HEK293T (cell line): ENCODE results near the gene BLOC1S3.

Experiments
- CTCF ChIA-PET: fragments of 350-600 bp; formaldehyde crosslinking; extraction: SDS; loops from one replicate; lab custom pipeline; 2021; ENCODE audit warnings: antibody characterized with exemption, inconsistent platforms; lab: Yijun Ruan, JAX
- POLR2A ChIA-PET: fragments of 350-600 bp; formaldehyde crosslinking; extraction: SDS; loops from one replicate; lab custom pipeline; 2020; ENCODE audit warnings: antibody characterized with exemption, inconsistent platforms; lab: Yijun Ruan, JAX
- DNase-seq: peaks from one replicate; pipeline ENCODE4 v3.0.0; 2012; ENCODE audit warnings: mixed read lengths; ENCODE audit errors: extremely low spot score
- ARNT ChIP-seq: fragments of 450-650 bp; IDR thresholded peaks from 2 replicates; pipeline ENCODE4 v1.6.1; 2017; ENCODE audit warnings: mild to moderate bottlenecking
- BHLHE40 ChIP-seq: fragments of 450-650 bp; IDR thresholded peaks from 2 replicates; pipeline ENCODE4 v1.6.1; 2016; ENCODE audit warnings: mild to moderate bottlenecking, moderate library complexity, borderline replicate concordance
- CTBP1 ChIP-seq: fragments of 450-650 bp; IDR thresholded peaks from 2 replicates; pipeline ENCODE4 v1.6.1; 2016; ENCODE audit warnings: borderline replicate concordance
- ELF4 ChIP-seq: fragments of 450-650 bp; IDR thresholded peaks from 2 replicates; pipeline ENCODE4 v1.6.1; 2017; ENCODE audit warnings: antibody characterized with exemption
- FOXA1 ChIP-seq: fragments of 450-650 bp; IDR thresholded peaks from 2 replicates; pipeline ENCODE4 v1.6.1; 2016; ENCODE audit warnings: mild to moderate bottlenecking
- FOXK2 ChIP-seq: fragments of 450-650 bp; IDR thresholded peaks from 2 replicates; pipeline ENCODE4 v1.6.1; 2016; ENCODE audit warnings: mild to moderate bottlenecking
- FOXM1 ChIP-seq: fragments of 450-650 bp; IDR thresholded peaks from 2 replicates; pipeline ENCODE4 v1.6.1; 2017; ENCODE audit warnings: mild to moderate bottlenecking, borderline replicate concordance
- HDGF ChIP-seq: fragments of 450-650 bp; IDR thresholded peaks from 2 replicates; pipeline ENCODE4 v1.6.1; 2017; ENCODE audit warnings: antibody characterized with exemption, borderline replicate concordance
- L3MBTL2 ChIP-seq: fragments of 450-650 bp; conservative IDR thresholded peaks from 2 replicates; pipeline ENCODE4 v1.6.1; 2016; ENCODE audit warnings: mild to moderate bottlenecking
- LEF1 ChIP-seq: fragments of 450-650 bp; IDR thresholded peaks from 2 replicates; pipeline ENCODE4 v1.6.1; 2017; ENCODE audit warnings: mild to moderate bottlenecking, borderline replicate concordance
- NFRKB ChIP-seq: fragments of 450-650 bp; IDR thresholded peaks from 2 replicates; pipeline ENCODE4 v1.6.1; 2016; ENCODE audit warnings: mild to moderate bottlenecking, moderate library complexity
- PKNOX1 ChIP-seq: fragments of 450-650 bp; IDR thresholded peaks from 2 replicates; pipeline ENCODE4 v1.6.1; 2016
- SP1 ChIP-seq: fragments of 450-650 bp; IDR thresholded peaks from 2 replicates; pipeline ENCODE4 v1.6.1; 2017
- SUZ12 ChIP-seq: fragments of 450-650 bp; IDR thresholded peaks from 2 replicates; pipeline ENCODE4 v1.6.1; 2016; ENCODE audit warnings: mild to moderate bottlenecking
- TARDBP ChIP-seq: fragments of 450-650 bp; IDR thresholded peaks from 2 replicates; pipeline ENCODE4 v1.6.1; 2016
- ZNF384 ChIP-seq: fragments of 450-650 bp; IDR thresholded peaks from 2 replicates; pipeline ENCODE4 v1.6.1; 2016

BLOC1S3 gene

DNA sequence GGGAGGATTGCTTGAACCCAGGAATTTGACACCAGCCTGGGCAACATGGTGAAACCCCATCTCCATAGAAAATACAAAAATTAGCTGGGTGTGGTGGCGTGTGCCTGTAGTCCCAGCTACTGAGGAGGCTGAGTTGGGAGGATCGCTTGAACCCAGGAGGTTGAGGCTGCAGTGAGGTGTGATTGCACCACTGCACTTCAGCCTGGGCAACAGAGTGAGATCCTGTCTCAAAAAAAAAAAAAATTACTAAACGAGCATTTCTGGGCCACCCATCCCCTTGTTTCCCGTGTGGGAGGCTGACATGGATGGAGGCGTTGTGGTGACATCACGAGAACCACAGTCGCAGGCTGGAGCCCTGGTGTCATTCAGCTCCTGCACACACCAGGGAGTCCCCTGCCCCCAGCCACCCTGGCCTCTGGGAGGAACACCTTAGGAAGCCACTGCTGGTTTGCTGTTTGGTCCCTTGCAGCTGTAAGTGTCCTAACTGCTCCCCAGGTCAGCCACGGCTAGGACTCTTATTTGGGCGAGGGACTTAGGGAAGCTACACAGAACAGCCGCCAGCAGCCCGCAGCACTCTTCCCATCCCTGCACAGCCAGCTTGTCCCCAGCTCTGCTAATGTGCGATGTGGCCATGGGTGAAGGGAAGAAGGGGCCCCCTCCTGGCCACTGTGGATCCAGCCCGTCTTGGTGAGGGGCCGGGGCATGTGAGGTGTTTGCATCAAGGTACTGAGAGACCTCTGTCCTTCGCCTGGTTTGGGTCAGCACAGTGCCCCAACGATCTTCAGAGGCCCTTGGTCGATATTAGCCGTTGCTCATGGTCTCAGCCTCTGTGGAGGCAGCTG is 30.5 kb upstream of the BLOC1S3 start:
- ChIA-PET CTCF (interaction anchor here (0.6 to 0.7 kb wide), 2 partner anchors 17 to 82 kb away, joined by 3 to 5 read pairs; no protein-coding TSS in a partner anchor), POLR2A (interaction anchor here (0.7 to 2.2 kb wide), 3 partner anchors 30 to 55 kb away, joined by 3 to 5 read pairs (median 3); partner anchors contain the start of genes BLOC1S3, PPP1R37 and TRAPPC6A)
- no peak for DNase-seq
- TF ChIP-seq LEF1 (no peak), PKNOX1 (no peak), L3MBTL2 (no peak), HDGF (no peak), FOXA1 (no peak), BHLHE40 (no peak), NFRKB (no peak), TARDBP (no peak), SUZ12 (no peak), SP1 (no peak), ARNT (no peak), CTBP1 (no peak)

DNA sequence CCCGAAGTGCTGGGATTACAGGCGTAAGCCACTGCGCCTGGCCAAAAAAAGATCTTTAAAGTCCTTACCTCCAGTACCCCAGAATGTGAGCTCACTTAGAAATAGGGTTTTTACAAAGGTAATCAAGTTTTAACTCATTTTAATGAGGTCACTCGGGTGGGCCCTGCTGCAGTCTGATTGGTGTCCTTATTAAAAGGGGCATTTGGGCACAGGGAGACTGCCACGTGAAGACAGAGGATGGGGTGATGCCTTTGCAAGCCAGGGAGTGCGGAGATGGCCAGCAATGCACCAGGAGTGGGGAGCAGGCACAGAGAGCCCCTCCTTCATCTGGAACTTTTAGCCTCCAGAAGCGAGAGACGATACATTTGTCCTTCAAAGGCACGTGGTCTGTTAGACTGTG is 29.5 kb upstream of the BLOC1S3 start:
- TF ChIP-seq ZNF384 (no peak), L3MBTL2 (no peak), TARDBP (no peak), FOXK2 (no peak), PKNOX1 (no peak), FOXA1 (no peak), NFRKB (no peak), CTBP1 (no peak), BHLHE40 (no peak), SP1 (no peak), ELF4 (no peak), FOXM1 (no peak), LEF1 (no peak), SUZ12 (no peak)
- CTCF ChIA-PET, result no interaction called here

GRCh38 chr19:45150180-45150579 is 28.4 kb upstream of the BLOC1S3 start:
- no peak for DNase-seq
- POLR2A ChIA-PET, result interaction anchor here (2.2 kb wide), 1 partner anchor 57 kb away, joined by 5 read pairs; the partner anchor contains the start of gene PPP1R37
- TF ChIP-seq FOXM1, result no peak
- no peak for TF ChIP-seq ARNT
- no peak for TF ChIP-seq SP1
- TF ChIP-seq FOXA1, result no peak
- TF ChIP-seq PKNOX1, result no peak
- no peak for TF ChIP-seq L3MBTL2
- no peak for TF ChIP-seq TARDBP
- TF ChIP-seq HDGF, result no peak
- no peak for TF ChIP-seq BHLHE40
- no peak for TF ChIP-seq LEF1
- CTCF ChIA-PET, result interaction anchor here (0.6 kb wide), 1 partner anchor 59 kb away, joined by 3 read pairs; no protein-coding TSS in a partner anchor

More for the DNA sequence above, 29.5 kb upstream of the BLOC1S3 start:
- POLR2A ChIA-PET, result interaction anchor here (2.2 kb wide), 1 partner anchor 56 kb away, joined by 5 read pairs; the partner anchor contains the start of gene PPP1R37
- DNase-seq, result no peak

GRCh38 chr19:45150751-45151281 is 27.8 kb upstream of the BLOC1S3 start:
- CTCF ChIA-PET, result no interaction called here
- no peak for TF ChIP-seq NFRKB
- TF ChIP-seq ZNF384, result no peak
- no peak for TF ChIP-seq ARNT
- no peak for TF ChIP-seq SP1
- TF ChIP-seq FOXM1, result no peak
- no peak for TF ChIP-seq PKNOX1
- POLR2A ChIA-PET, result no interaction called here
- DNase-seq, result no peak

GRCh38 chr19:45151320-45151719 is 27.3 kb upstream of the BLOC1S3 start:
- POLR2A ChIA-PET, result no interaction called here
- DNase-seq, result no peak
- no peak for TF ChIP-seq FOXK2
- TF ChIP-seq ARNT, result no peak
- TF ChIP-seq HDGF, result no peak
- no peak for TF ChIP-seq L3MBTL2
- no peak for TF ChIP-seq LEF1
- no peak for TF ChIP-seq ZNF384
- no peak for TF ChIP-seq FOXM1
- no peak for TF ChIP-seq FOXA1
- no peak for TF ChIP-seq ELF4
- TF ChIP-seq SUZ12, result no peak
- no peak for TF ChIP-seq TARDBP
- TF ChIP-seq BHLHE40, result no peak
- no peak for TF ChIP-seq PKNOX1
- no peak for TF ChIP-seq SP1
- no peak for TF ChIP-seq NFRKB
- no peak for TF ChIP-seq CTBP1
- CTCF ChIA-PET, result no interaction called here
